H1 (cell line): ENCODE results near the gene SLC15A4. TPM values are rescaled to one million over a fixed set of nuclear protein-coding genes. Genes with fewer than 3 reads are reported as not detected.

Experiments
- CTCF ChIA-PET: fragments of 300-600 bp; sonication (Branson Sonifier 250); formaldehyde crosslinking; loops from one replicate; lab custom pipeline; 2021; ENCODE audit not compliant: partially characterized antibody; lab: Charles Lee
- POLR2A ChIA-PET: fragments of 300-600 bp; sonication (Branson Sonifier 250); formaldehyde crosslinking; loops from one replicate; lab custom pipeline; 2021; ENCODE audit warnings: inconsistent platforms; ENCODE audit not compliant: partially characterized antibody; lab: Charles Lee
- DNase-seq, 2 experiments: peaks; one replicate each; pipeline versions ENCODE4 v3.0.0 to v3.0.0-alpha.2; 2010 to 2022; ENCODE audit warnings: low spot score in 2 of 2, low read depth in 1 of 2, mixed read lengths in 1 of 2
- FAIRE-seq: peaks from 2 replicates; lab custom pipeline; 2011; peaks lifted over from hg19 to GRCh38; lab: Jason Lieb, UNC
- H2AFZ ChIP-seq: 2 replicates; pipeline ENCODE4 v1.8.1; 2012; ENCODE audit warnings: low read length, inconsistent platforms
- H2AK5ac ChIP-seq: 2 replicates; pipeline ENCODE4 v1.6.1; 2013; ENCODE audit warnings: low read depth, low read length
- H2BK120ac ChIP-seq: replicated peaks from 2 replicates; pipeline ENCODE3; 2013; ENCODE audit warnings: low read depth, low read length, inconsistent platforms
- H2BK12ac ChIP-seq: 2 replicates; pipeline ENCODE4 v1.6.1; 2013; ENCODE audit warnings: low read depth, low read length
- H2BK15ac ChIP-seq: 2 replicates; pipeline ENCODE4 v1.6.1; 2013; ENCODE audit warnings: low read length
- H2BK20ac ChIP-seq: 2 replicates; pipeline ENCODE4 v1.6.1; 2013; ENCODE audit warnings: low read length
- H2BK5ac ChIP-seq: 2 replicates; pipeline ENCODE4 v1.6.1; 2013; ENCODE audit warnings: low read depth, low read length
- H3K14ac ChIP-seq: 2 replicates; pipeline ENCODE4 v1.6.1; 2013; ENCODE audit warnings: inconsistent platforms; ENCODE audit not compliant: insufficient read length
- H3K18ac ChIP-seq: 2 replicates; pipeline ENCODE4 v1.6.1; 2013; ENCODE audit warnings: low read length; ENCODE audit errors: extremely low read depth
- H3K23ac ChIP-seq: 2 replicates; pipeline ENCODE4 v1.6.1; 2013; ENCODE audit warnings: inconsistent platforms; ENCODE audit not compliant: insufficient read length
- H3K23me2 ChIP-seq: 2 replicates; pipeline ENCODE4 v1.6.1; 2013; ENCODE audit warnings: low read depth, low read length
- H3K27ac ChIP-seq: 2 replicates; pipeline ENCODE4 v1.6.1; 2011; ENCODE audit warnings: low read depth, low read length, inconsistent platforms
- H3K27me3 ChIP-seq, 4 experiments: replicated peaks in 1 of 4; 1 replicate in 1 of 4; 2 replicates in 3 of 4; pipeline versions ENCODE4 v1.6.1 to v1.8.1; 2011 to 2013; ENCODE audit warnings: low read length in 3 of 4, mild to moderate bottlenecking in 3 of 4, inconsistent platforms in 2 of 4, mixed read lengths in 2 of 4, moderate library complexity in 1 of 4; ENCODE audit not compliant: control insufficient read depth in 3 of 4, insufficient read depth in 3 of 4; ENCODE audit errors: extremely low read depth in 1 of 4
- H3K36me3 ChIP-seq, 4 experiments: 2 replicates each; pipeline versions ENCODE4 v1.6.1 to v1.8.1; 2011 to 2013; ENCODE audit warnings: mild to moderate bottlenecking in 4 of 4, low read length in 3 of 4, moderate library complexity in 2 of 4, control low read depth in 1 of 4, inconsistent platforms in 1 of 4; ENCODE audit not compliant: insufficient read depth in 4 of 4, control insufficient read depth in 2 of 4
- H3K4ac ChIP-seq: replicated peaks from 2 replicates; pipeline ENCODE3; 2013; ENCODE audit warnings: low read length, low read depth, mixed read lengths, inconsistent platforms; ENCODE audit not compliant: insufficient read length
- H3K4me1 ChIP-seq, 4 experiments: replicated peaks in 1 of 4; 1 replicate in 1 of 4; 2 replicates in 3 of 4; pipeline versions ENCODE4 v1.6.1 to v1.8.1; 2011 to 2013; ENCODE audit warnings: low read length in 3 of 4, inconsistent platforms in 2 of 4, mixed read lengths in 1 of 4; ENCODE audit not compliant: insufficient read depth in 4 of 4, control insufficient read depth in 3 of 4
- H3K4me2 ChIP-seq, 2 experiments: 2 replicates each; pipeline versions ENCODE4 v1.6.1 to v1.8.1; 2011 to 2013; ENCODE audit warnings: low read depth in 2 of 2, low read length in 2 of 2, control low read depth in 1 of 2, inconsistent platforms in 1 of 2, mild to moderate bottlenecking in 1 of 2; ENCODE audit not compliant: insufficient read depth in 1 of 2
- H3K4me3 ChIP-seq, 4 experiments: fragments of 200-600, 300-600 bp in 1 of 4; sonication (generic), shearing (Covaris generic), sonication (Bioruptor Twin) in 1 of 4; 2 replicates each; pipeline versions ENCODE4 v1.5.1 to v1.8.1; 2011 to 2016; ENCODE audit warnings: low read length in 4 of 4, low read depth in 3 of 4, control low read depth in 2 of 4, inconsistent platforms in 2 of 4, mild to moderate bottlenecking in 2 of 4, mixed read lengths in 1 of 4, moderate library complexity in 1 of 4; ENCODE audit not compliant: insufficient read depth in 2 of 4; ENCODE audit errors: extremely low read depth in 1 of 4
- H3K56ac ChIP-seq: replicated peaks from 2 replicates; pipeline ENCODE3; 2013; ENCODE audit warnings: low read depth, mild to moderate bottlenecking, mixed read lengths, low read length, inconsistent platforms; ENCODE audit not compliant: insufficient read length
- H3K79me1 ChIP-seq: 2 replicates; pipeline ENCODE4 v1.6.1; 2013; ENCODE audit warnings: low read depth, low read length, control low read depth
- H3K79me2 ChIP-seq, 2 experiments: 2 replicates each; pipeline versions ENCODE4 v1.6.1 to v1.8.1; 2012 to 2013; ENCODE audit warnings: low read length in 2 of 2, mild to moderate bottlenecking in 2 of 2, inconsistent platforms in 1 of 2; ENCODE audit not compliant: insufficient read depth in 2 of 2, control insufficient read depth in 1 of 2
- H3K9ac ChIP-seq, 4 experiments: replicated peaks in 1 of 4; 1 replicate in 1 of 4; 2 replicates in 3 of 4; pipeline versions ENCODE4 v1.6.1 to v1.8.1; 2011 to 2013; ENCODE audit warnings: low read depth in 3 of 4, low read length in 3 of 4, control low read depth in 2 of 4, mild to moderate bottlenecking in 2 of 4, moderate library complexity in 2 of 4, inconsistent platforms in 1 of 4; ENCODE audit errors: extremely low read depth in 1 of 4
- H3K9me3 ChIP-seq, 2 experiments: 2 replicates each; pipeline versions ENCODE4 v1.6.1 to v1.8.1; 2012 to 2013; ENCODE audit warnings: mild to moderate bottlenecking in 2 of 2, moderate library complexity in 2 of 2, control low read depth in 1 of 2, inconsistent platforms in 1 of 2, low read depth in 1 of 2, low read length in 1 of 2, mixed read lengths in 1 of 2; ENCODE audit not compliant: insufficient read depth in 2 of 2
- H4K20me1 ChIP-seq, 2 experiments: replicated peaks in 1 of 2; 2 replicates each; pipeline versions ENCODE3 to v1.8.1; 2011 to 2013; ENCODE audit warnings: inconsistent platforms in 2 of 2, low read length in 2 of 2, mild to moderate bottlenecking in 1 of 2; ENCODE audit not compliant: insufficient read depth in 2 of 2, control insufficient read depth in 1 of 2
- H4K5ac ChIP-seq: 2 replicates; pipeline ENCODE4 v1.6.1; 2013; ENCODE audit warnings: low read length, low read depth, mixed read lengths, inconsistent platforms; ENCODE audit not compliant: insufficient read length
- H4K8ac ChIP-seq: 2 replicates; pipeline ENCODE4 v1.8.0; 2013; ENCODE audit warnings: mild to moderate bottlenecking, moderate library complexity, low read length, inconsistent platforms; ENCODE audit not compliant: insufficient read depth; ENCODE audit errors: extremely low read depth
- H4K91ac ChIP-seq: replicated peaks from 2 replicates; pipeline ENCODE3; 2013; ENCODE audit warnings: low read length, mixed read lengths, inconsistent platforms; ENCODE audit not compliant: insufficient read length
- CBX8 ChIP-seq: fragments of 300-800, 300-1000 bp; sonication (generic); IDR thresholded peaks from 2 replicates; pipeline ENCODE4 v1.7.1; 2016; ENCODE audit warnings: low read depth, low read length, borderline replicate concordance
- CHD1 ChIP-seq: IDR thresholded peaks from 2 replicates; pipeline ENCODE4 v1.6.1; 2012; ENCODE audit warnings: low read depth, low read length, improper control_type of control experiment
- EZH2 ChIP-seq: fragments of 200-600 bp; sonication (generic); IDR thresholded peaks from 2 replicates; pipeline ENCODE4 v1.7.1; 2012; ENCODE audit warnings: low read depth, mild to moderate bottlenecking, moderate library complexity, low read length, inconsistent platforms; ENCODE audit not compliant: severe bottlenecking
- KDM4A ChIP-seq: IDR thresholded peaks from one replicate; pipeline ENCODE4 v1.7.1; 2012; ENCODE audit warnings: low read depth, mild to moderate bottlenecking, moderate library complexity, low read length, inconsistent platforms; ENCODE audit not compliant: severe bottlenecking
- MAFK ChIP-seq: IDR thresholded peaks from 2 replicates; pipeline ENCODE4 v1.6.1; 2012; ENCODE audit warnings: low read depth, mild to moderate bottlenecking, improper control_type of control experiment, low read length
- POU5F1 ChIP-seq: IDR thresholded peaks from 2 replicates; pipeline ENCODE4 v1.6.1; 2011; ENCODE audit warnings: low read depth, mild to moderate bottlenecking, low read length, moderate library complexity
- SUZ12 ChIP-seq: fragments of 200-600 bp; sonication (generic); IDR thresholded peaks from 2 replicates; pipeline ENCODE4 v1.6.1; 2012; ENCODE audit warnings: mild to moderate bottlenecking, inconsistent platforms, low read length, moderate library complexity, mixed read lengths
- WGBS, 2 experiments: shearing (Covaris generic) in 1 of 2; methylation state at CpG; one replicate each; pipeline versions ENCODE4 v1.1.6 to v1.1.7; 2013 to 2015; ENCODE audit warnings: low lambda C conversion rate in 2 of 2, mixed read lengths in 2 of 2, inconsistent platforms in 1 of 2, low coverage in 1 of 2, missing lambda C conversion rate in 1 of 2; ENCODE audit not compliant: insufficient replicate concordance in 2 of 2, insufficient coverage in 1 of 2, insufficient read length in 1 of 2; ENCODE audit errors: extremely low coverage in 1 of 2, missing lambda C conversion rate in 1 of 2; 5-methylcytosine and 5-hydroxymethylcytosine counted together
- polyA plus RNA-seq, 7 experiments: library from polyadenylated mRNA; depleted of rRNA in 3 of 7; stranded (reverse) in 5 of 7; unstranded in 2 of 7; fragments of >200 nt in 5 of 7; fragments of 200-250 nt in 2 of 7; gene quantifications; 1 replicate in 5 of 7; 2 replicates in 1 of 7; 4 replicates in 1 of 7; pipeline versions ENCODE4 v1.2.1 to v1.2.3, GENCODE V29; 2011 to 2013; ENCODE audit warnings: missing spikeins in 2 of 7, mixed read lengths in 2 of 7
- total RNA-seq: library from RNA; stranded (reverse); fragmentation: NEBNext Ultra II Directional; extraction: Animal tissue kit (Norgen Biotek cat#: 25700); gene quantifications from 2 replicates; pipeline ENCODE4 v1.2.1, GENCODE V29; 2021

SLC15A4 gene
- total and polyA plus RNA-seq, 2 of the 8 experiments (the other 6 are each of a cell fraction or from before 2014, with no cell fraction given), result 22.7 to 26.6 TPM

DNA sequence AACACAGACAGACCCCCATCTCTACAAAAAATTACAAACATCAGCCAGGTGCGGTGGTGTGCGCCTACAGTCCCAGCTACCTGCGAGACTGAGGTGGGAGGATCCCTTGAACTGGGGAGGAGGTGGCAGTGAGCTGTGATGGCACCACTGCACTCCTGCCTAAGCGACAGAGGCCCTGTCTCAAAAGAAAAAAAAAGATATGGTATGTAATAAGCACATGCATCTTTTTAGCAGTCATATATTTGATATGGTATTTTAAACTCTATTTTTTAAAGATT, 7.2 kb downstream of the SLC15A4 start:
- Histone ChIP-seq H2BK12ac (no peak overlapping the region), H3K56ac (no peak overlapping the region), H3K27ac (no peak overlapping the region), H3K36me3 (peaks cover 0 to 25% (median 5%) of the 10 kb centered on the region in 4 experiments; a peak in 4 of 8 replicates), H4K8ac (no peak overlapping the region), H3K23me2 (no peaks in the 10 kb centered on the region; the same call in 1 of the 2 replicates), H3K14ac (no peak overlapping the region), H3K79me2 (peaks cover 30 to 98% of the 10 kb centered on the region in 2 experiments), H2BK120ac (no peak overlapping the region), H2BK15ac (no peak overlapping the region), H4K91ac (no peak overlapping the region), H3K9me3 (no peaks in the 10 kb centered on the region), H3K4me2 (no peak overlapping the region), H4K5ac (no peak overlapping the region), H3K4ac (no peak overlapping the region), H3K9ac (no peak overlapping the region), H3K79me1 (peaks cover 19% of the 10 kb centered on the region), H2BK5ac (no peak overlapping the region), H3K18ac (no peak overlapping the region), H2BK20ac (no peak overlapping the region), H3K4me3 (no peak overlapping the region), H3K23ac (no peak overlapping the region), H2AK5ac (no peak overlapping the region), H2AFZ (no peak overlapping the region), H3K4me1 (peaks cover 7 to 29% (median 12%) of the 10 kb centered on the region in 4 experiments), H3K27me3 (no peaks in the 10 kb centered on the region), H4K20me1 (peaks cover 28 to 46% of the 10 kb centered on the region in 2 experiments)
- POLR2A ChIA-PET, result interaction anchor here (0.6 kb wide), 1 partner anchor 65 kb away, joined by 3 read pairs; no protein-coding TSS in a partner anchor
- CTCF ChIA-PET, result no interaction called here
- TF ChIP-seq CBX8, result no peak
- no peak for TF ChIP-seq SUZ12
- no peak for TF ChIP-seq POU5F1
- no peak for TF ChIP-seq EZH2
- no peak for TF ChIP-seq KDM4A
- TF ChIP-seq CHD1, result no peak
- no peak for TF ChIP-seq MAFK
- no peak for DNase-seq
- FAIRE-seq, result no peak
- 93% methylated on average over 4 of the region's 4 CpGs; no CpG with 5 or more reads in 1 of the 2 experiments for WGBS, 2 experiments
